H1 (cell line): ENCODE results near the gene CITED1. TPM values are rescaled to one million over a fixed set of nuclear protein-coding genes. Genes with fewer than 3 reads are reported as not detected.

ENCODE experiments used
- CTCF ChIA-PET: fragments of 300-600 bp; sonication (Branson Sonifier 250); formaldehyde crosslinking; loops from one replicate; lab custom pipeline; 2021; ENCODE audit not compliant: partially characterized antibody; lab: Charles Lee
- POLR2A ChIA-PET: fragments of 300-600 bp; sonication (Branson Sonifier 250); formaldehyde crosslinking; loops from one replicate; lab custom pipeline; 2021; ENCODE audit warnings: inconsistent platforms; ENCODE audit not compliant: partially characterized antibody; lab: Charles Lee
- DNase-seq, 2 experiments: peaks; one replicate each; pipeline versions ENCODE4 v3.0.0 to v3.0.0-alpha.2; 2010 to 2022; ENCODE audit warnings: low spot score in 2 of 2, low read depth in 1 of 2, mixed read lengths in 1 of 2
- FAIRE-seq: peaks from 2 replicates; lab custom pipeline; 2011; peaks lifted over from hg19 to GRCh38; lab: Jason Lieb, UNC
- H2AFZ ChIP-seq: 2 replicates; pipeline ENCODE4 v1.8.1; 2012; ENCODE audit warnings: low read length, inconsistent platforms
- H2AK5ac ChIP-seq: 2 replicates; pipeline ENCODE4 v1.6.1; 2013; ENCODE audit warnings: low read depth, low read length
- H2BK120ac ChIP-seq: replicated peaks from 2 replicates; pipeline ENCODE3; 2013; ENCODE audit warnings: low read depth, low read length, inconsistent platforms
- H2BK12ac ChIP-seq: 2 replicates; pipeline ENCODE4 v1.6.1; 2013; ENCODE audit warnings: low read depth, low read length
- H2BK15ac ChIP-seq: 2 replicates; pipeline ENCODE4 v1.6.1; 2013; ENCODE audit warnings: low read length
- H2BK20ac ChIP-seq: 2 replicates; pipeline ENCODE4 v1.6.1; 2013; ENCODE audit warnings: low read length
- H2BK5ac ChIP-seq: 2 replicates; pipeline ENCODE4 v1.6.1; 2013; ENCODE audit warnings: low read depth, low read length
- H3K14ac ChIP-seq: 2 replicates; pipeline ENCODE4 v1.6.1; 2013; ENCODE audit warnings: inconsistent platforms; ENCODE audit not compliant: insufficient read length
- H3K18ac ChIP-seq: 2 replicates; pipeline ENCODE4 v1.6.1; 2013; ENCODE audit warnings: low read length; ENCODE audit errors: extremely low read depth
- H3K23ac ChIP-seq: 2 replicates; pipeline ENCODE4 v1.6.1; 2013; ENCODE audit warnings: inconsistent platforms; ENCODE audit not compliant: insufficient read length
- H3K23me2 ChIP-seq: 2 replicates; pipeline ENCODE4 v1.6.1; 2013; ENCODE audit warnings: low read depth, low read length
- H3K27ac ChIP-seq: 2 replicates; pipeline ENCODE4 v1.6.1; 2011; ENCODE audit warnings: low read depth, low read length, inconsistent platforms
- H3K27me3 ChIP-seq, 4 experiments: replicated peaks in 1 of 4; 1 replicate in 1 of 4; 2 replicates in 3 of 4; pipeline versions ENCODE4 v1.6.1 to v1.8.1; 2011 to 2013; ENCODE audit warnings: low read length in 3 of 4, mild to moderate bottlenecking in 3 of 4, inconsistent platforms in 2 of 4, mixed read lengths in 2 of 4, moderate library complexity in 1 of 4; ENCODE audit not compliant: control insufficient read depth in 3 of 4, insufficient read depth in 3 of 4; ENCODE audit errors: extremely low read depth in 1 of 4
- H3K36me3 ChIP-seq, 4 experiments: 2 replicates each; pipeline versions ENCODE4 v1.6.1 to v1.8.1; 2011 to 2013; ENCODE audit warnings: mild to moderate bottlenecking in 4 of 4, low read length in 3 of 4, moderate library complexity in 2 of 4, control low read depth in 1 of 4, inconsistent platforms in 1 of 4; ENCODE audit not compliant: insufficient read depth in 4 of 4, control insufficient read depth in 2 of 4
- H3K4ac ChIP-seq: replicated peaks from 2 replicates; pipeline ENCODE3; 2013; ENCODE audit warnings: low read length, low read depth, mixed read lengths, inconsistent platforms; ENCODE audit not compliant: insufficient read length
- H3K4me1 ChIP-seq, 4 experiments: replicated peaks in 1 of 4; 1 replicate in 1 of 4; 2 replicates in 3 of 4; pipeline versions ENCODE4 v1.6.1 to v1.8.1; 2011 to 2013; ENCODE audit warnings: low read length in 3 of 4, inconsistent platforms in 2 of 4, mixed read lengths in 1 of 4; ENCODE audit not compliant: insufficient read depth in 4 of 4, control insufficient read depth in 3 of 4
- H3K4me2 ChIP-seq, 2 experiments: 2 replicates each; pipeline versions ENCODE4 v1.6.1 to v1.8.1; 2011 to 2013; ENCODE audit warnings: low read depth in 2 of 2, low read length in 2 of 2, control low read depth in 1 of 2, inconsistent platforms in 1 of 2, mild to moderate bottlenecking in 1 of 2; ENCODE audit not compliant: insufficient read depth in 1 of 2
- H3K4me3 ChIP-seq, 4 experiments: fragments of 200-600, 300-600 bp in 1 of 4; sonication (generic), shearing (Covaris generic), sonication (Bioruptor Twin) in 1 of 4; 2 replicates each; pipeline versions ENCODE4 v1.5.1 to v1.8.1; 2011 to 2016; ENCODE audit warnings: low read length in 4 of 4, low read depth in 3 of 4, control low read depth in 2 of 4, inconsistent platforms in 2 of 4, mild to moderate bottlenecking in 2 of 4, mixed read lengths in 1 of 4, moderate library complexity in 1 of 4; ENCODE audit not compliant: insufficient read depth in 2 of 4; ENCODE audit errors: extremely low read depth in 1 of 4
- H3K56ac ChIP-seq: replicated peaks from 2 replicates; pipeline ENCODE3; 2013; ENCODE audit warnings: low read depth, mild to moderate bottlenecking, mixed read lengths, low read length, inconsistent platforms; ENCODE audit not compliant: insufficient read length
- H3K79me1 ChIP-seq: 2 replicates; pipeline ENCODE4 v1.6.1; 2013; ENCODE audit warnings: low read depth, low read length, control low read depth
- H3K79me2 ChIP-seq, 2 experiments: 2 replicates each; pipeline versions ENCODE4 v1.6.1 to v1.8.1; 2012 to 2013; ENCODE audit warnings: low read length in 2 of 2, mild to moderate bottlenecking in 2 of 2, inconsistent platforms in 1 of 2; ENCODE audit not compliant: insufficient read depth in 2 of 2, control insufficient read depth in 1 of 2
- H3K9ac ChIP-seq, 4 experiments: replicated peaks in 1 of 4; 1 replicate in 1 of 4; 2 replicates in 3 of 4; pipeline versions ENCODE4 v1.6.1 to v1.8.1; 2011 to 2013; ENCODE audit warnings: low read depth in 3 of 4, low read length in 3 of 4, control low read depth in 2 of 4, mild to moderate bottlenecking in 2 of 4, moderate library complexity in 2 of 4, inconsistent platforms in 1 of 4; ENCODE audit errors: extremely low read depth in 1 of 4
- H3K9me3 ChIP-seq, 2 experiments: 2 replicates each; pipeline versions ENCODE4 v1.6.1 to v1.8.1; 2012 to 2013; ENCODE audit warnings: mild to moderate bottlenecking in 2 of 2, moderate library complexity in 2 of 2, control low read depth in 1 of 2, inconsistent platforms in 1 of 2, low read depth in 1 of 2, low read length in 1 of 2, mixed read lengths in 1 of 2; ENCODE audit not compliant: insufficient read depth in 2 of 2
- H4K20me1 ChIP-seq, 2 experiments: replicated peaks in 1 of 2; 2 replicates each; pipeline versions ENCODE3 to v1.8.1; 2011 to 2013; ENCODE audit warnings: inconsistent platforms in 2 of 2, low read length in 2 of 2, mild to moderate bottlenecking in 1 of 2; ENCODE audit not compliant: insufficient read depth in 2 of 2, control insufficient read depth in 1 of 2
- H4K5ac ChIP-seq: 2 replicates; pipeline ENCODE4 v1.6.1; 2013; ENCODE audit warnings: low read length, low read depth, mixed read lengths, inconsistent platforms; ENCODE audit not compliant: insufficient read length
- H4K8ac ChIP-seq: 2 replicates; pipeline ENCODE4 v1.8.0; 2013; ENCODE audit warnings: mild to moderate bottlenecking, moderate library complexity, low read length, inconsistent platforms; ENCODE audit not compliant: insufficient read depth; ENCODE audit errors: extremely low read depth
- H4K91ac ChIP-seq: replicated peaks from 2 replicates; pipeline ENCODE3; 2013; ENCODE audit warnings: low read length, mixed read lengths, inconsistent platforms; ENCODE audit not compliant: insufficient read length
- BACH1 ChIP-seq: IDR thresholded peaks from 2 replicates; pipeline ENCODE4 v1.6.1; 2012; ENCODE audit warnings: low read length, improper control_type of control experiment
- CHD1 ChIP-seq: IDR thresholded peaks from 2 replicates; pipeline ENCODE4 v1.6.1; 2012; ENCODE audit warnings: low read depth, low read length, improper control_type of control experiment
- EGR1 ChIP-seq: IDR thresholded peaks from 2 replicates; pipeline ENCODE4 v1.6.1; 2011; ENCODE audit warnings: low read depth, low read length, borderline replicate concordance
- HDAC6 ChIP-seq: IDR thresholded peaks from one replicate; pipeline ENCODE4 v1.7.1; 2012; ENCODE audit warnings: low read depth, mild to moderate bottlenecking, inconsistent platforms, low read length, moderate library complexity
- JUN ChIP-seq: IDR thresholded peaks from 2 replicates; pipeline ENCODE4 v1.6.1; 2011; ENCODE audit warnings: low read depth, mild to moderate bottlenecking, improper control_type of control experiment, low read length
- POLR2A ChIP-seq, 2 experiments: IDR thresholded peaks; 1 replicate in 1 of 2; 2 replicates in 1 of 2; pipeline ENCODE4 v1.6.1; 2011; ENCODE audit warnings: low read depth in 2 of 2, low read length in 2 of 2, mild to moderate bottlenecking in 2 of 2; ENCODE audit errors: control extremely low read depth in 1 of 2
- POLR2AphosphoS5 ChIP-seq: IDR thresholded peaks from 2 replicates; pipeline ENCODE4 v1.6.1; 2011; ENCODE audit warnings: low read depth, low read length
- SIX5 ChIP-seq: IDR thresholded peaks from 2 replicates; pipeline ENCODE4 v1.6.1; 2011; ENCODE audit warnings: mild to moderate bottlenecking, low read depth, low read length
- SP2 ChIP-seq: IDR thresholded peaks from 2 replicates; pipeline ENCODE4 v1.6.1; 2012; ENCODE audit warnings: mild to moderate bottlenecking, low read length, inconsistent platforms
- SP4 ChIP-seq: IDR thresholded peaks from 2 replicates; pipeline ENCODE4 v1.6.1; 2012; ENCODE audit warnings: low read length, inconsistent platforms
- WGBS, 2 experiments: shearing (Covaris generic) in 1 of 2; methylation state at CpG; one replicate each; pipeline versions ENCODE4 v1.1.6 to v1.1.7; 2013 to 2015; ENCODE audit warnings: low lambda C conversion rate in 2 of 2, mixed read lengths in 2 of 2, inconsistent platforms in 1 of 2, low coverage in 1 of 2, missing lambda C conversion rate in 1 of 2; ENCODE audit not compliant: insufficient replicate concordance in 2 of 2, insufficient coverage in 1 of 2, insufficient read length in 1 of 2; ENCODE audit errors: extremely low coverage in 1 of 2, missing lambda C conversion rate in 1 of 2; 5-methylcytosine and 5-hydroxymethylcytosine counted together
- polyA plus RNA-seq, 7 experiments: library from polyadenylated mRNA; depleted of rRNA in 3 of 7; stranded (reverse) in 5 of 7; unstranded in 2 of 7; fragments of >200 nt in 5 of 7; fragments of 200-250 nt in 2 of 7; gene quantifications; 1 replicate in 5 of 7; 2 replicates in 1 of 7; 4 replicates in 1 of 7; pipeline versions ENCODE4 v1.2.1 to v1.2.3, GENCODE V29; 2011 to 2013; ENCODE audit warnings: missing spikeins in 2 of 7, mixed read lengths in 2 of 7
- total RNA-seq: library from RNA; stranded (reverse); fragmentation: NEBNext Ultra II Directional; extraction: Animal tissue kit (Norgen Biotek cat#: 25700); gene quantifications from 2 replicates; pipeline ENCODE4 v1.2.1, GENCODE V29; 2021

The CITED1 gene
- total and polyA plus RNA-seq, 2 of the 8 experiments (the other 6 are each of a cell fraction or from before 2014, with no cell fraction given): 1.2 to 2.4 TPM

DNA sequence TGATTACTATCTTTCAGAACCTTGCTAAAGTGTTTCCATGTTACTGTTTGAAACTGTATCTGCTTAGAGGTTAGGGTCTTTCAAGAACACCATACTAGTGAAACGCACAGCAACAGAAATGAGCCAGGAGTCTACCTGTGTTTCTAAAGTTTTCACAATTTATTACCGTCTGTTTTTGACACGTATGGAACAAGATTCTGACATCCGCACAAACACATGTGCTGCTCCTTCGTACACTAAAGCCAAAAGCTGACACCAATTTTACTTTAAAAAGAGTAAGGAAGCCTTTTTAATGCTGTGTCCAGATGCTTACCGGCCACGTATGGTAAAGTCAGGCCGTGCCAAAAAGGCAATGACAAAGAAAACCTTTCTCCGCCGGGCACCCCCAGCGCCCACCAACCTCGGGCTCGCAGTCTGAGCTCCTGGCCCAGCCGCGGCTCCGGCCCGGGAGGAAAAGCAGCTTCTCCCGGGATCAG, 29.2 kb downstream of the CITED1 start:
- Histone ChIP-seq H3K9me3 (no peaks in the 10 kb centered on the region), H3K14ac (no peak overlapping the region), H3K23me2 (peaks cover 6% of the 10 kb centered on the region; the same call in 1 of the 2 replicates), H3K9ac (peak overlapping the region; percentile 56 to 95 (median 88)), H4K8ac (peak overlapping the region; percentile 96; the same call in 1 of the 2 replicates), H3K56ac (no peak overlapping the region), H3K79me2 (peaks cover 0 to 28% of the 10 kb centered on the region in 2 experiments; a peak in 3 of 4 replicates), H3K23ac (no peak overlapping the region), H2BK5ac (peak overlapping the region; percentile 66; the same call in 1 of the 2 replicates), H3K79me1 (no peaks in the 10 kb centered on the region), H3K4me1 (peaks cover 0 to 6% (median 0%) of the 10 kb centered on the region in 4 experiments; a peak in 2 of 7 replicates), H3K4ac (no peak overlapping the region), H3K27me3 (no peaks in the 10 kb centered on the region), H3K4me3 (peak overlapping the region; percentile 66 to 97 (median 84)), H4K5ac (no peak overlapping the region), H2BK15ac (no peak overlapping the region), H3K27ac (peak overlapping the region; percentile 79; the same call in 1 of the 2 replicates), H2AFZ (no peak overlapping the region), H3K36me3 (peaks cover 25 to 47% (median 43%) of the 10 kb centered on the region in 4 experiments), H2BK120ac (no peak overlapping the region), H2BK12ac (no peak overlapping the region), H2AK5ac (no peak overlapping the region), H3K18ac (no peak overlapping the region; the same call in 1 of the 2 replicates), H3K4me2 (peak overlapping the region; percentile 74 to 84), H4K20me1 (peaks cover 0 to 12% of the 10 kb centered on the region in 2 experiments), H4K91ac (no peak overlapping the region), H2BK20ac (no peak overlapping the region)
- DNase-seq (no peak), FAIRE-seq (no peak)
- TF ChIP-seq CHD1 (no peak), JUN (no peak), SP4 (no peak), SIX5 (no peak), POLR2A (IDR thresholded peaks at IDR 0.05; ENCODE audit: control extremely low read depth in 1 of 2, low read depth in 2 of 2, low read length in 2 of 2) (no peak), BACH1 (no peak), HDAC6 (no peak), POLR2AphosphoS5 (no peak), EGR1 (no peak), SP2 (no peak)
- CTCF ChIA-PET: interaction anchor here (0.9 to 2.2 kb wide), 12 partner anchors 9 to 43 kb away, joined by 3 to 10 read pairs (median 3); no protein-coding TSS in a partner anchor
- WGBS, 2 experiments: 2% methylated on average over 18 of the region's 18 CpGs; no CpG with 5 or more reads in 1 of the 2 experiments
- POLR2A ChIA-PET: interaction anchor here (0.7 to 3.8 kb wide), 22 partner anchors 9 to 438 kb away, joined by 3 to 37 read pairs (median 4); partner anchors contain the start of genes ERCC6L, PHKA1 and PIN4
